ENCODE data around the gene DHRSX. TPM values are rescaled to one million over a fixed set of nuclear protein-coding genes. Genes with fewer than 3 reads are reported as not detected.
A peak's percentile ranks its signal among the peaks of the same experiment; 100 is the strongest.

Gene DHRSX
- total RNA-seq, 1 donor from 2014 or later = 65.4 TPM

- peak overlapping the region; percentile 38 for H3K27ac Mint-ChIP-seq
- peaks cover 4% of the 10 kb centered on the region for H3K9me3 Mint-ChIP-seq (ENCODE audit: low read depth)
- no peak overlapping the region for H3K4me3 Mint-ChIP-seq (ENCODE audit: low read depth)
- H3K27me3 Mint-ChIP-seq = no peaks in the 10 kb centered on the region
- peaks cover 36% of the 10 kb centered on the region for H3K36me3 Mint-ChIP-seq (ENCODE audit: insufficient read depth)
- H3K4me1 Mint-ChIP-seq (ENCODE audit: low read depth) = peaks cover 10% of the 10 kb centered on the region
- no peak for TF ChIP-seq CTCF (IDR thresholded peaks at IDR 0.05; ENCODE audit: unreplicated experiment)
- DNase-seq (ENCODE audit: low spot score, unreplicated experiment) = no peak
Observed at GRCh38 chrX:2410279-2411020, 90.3 kb downstream of the DHRSX start.

GRCh38 chrX:2409796-2410195, 91.0 kb downstream of the DHRSX start:
- Mint-ChIP-seq H3K27ac (no peak overlapping the region), H3K36me3 (ENCODE audit: insufficient read depth) (peaks cover 39% of the 10 kb centered on the region), H3K4me1 (ENCODE audit: low read depth) (peaks cover 11% of the 10 kb centered on the region), H3K27me3 (no peaks in the 10 kb centered on the region), H3K9me3 (ENCODE audit: low read depth) (peaks cover 4% of the 10 kb centered on the region), H3K4me3 (ENCODE audit: low read depth) (no peak overlapping the region)
- DNase-seq (ENCODE audit: low spot score, unreplicated experiment) = no peak
- no peak for TF ChIP-seq CTCF (IDR thresholded peaks at IDR 0.05; ENCODE audit: unreplicated experiment)

- peaks cover 4% of the 10 kb centered on the region for H3K9me3 Mint-ChIP-seq (ENCODE audit: low read depth)
- no peak overlapping the region for H3K4me3 Mint-ChIP-seq (ENCODE audit: low read depth)
- H3K27me3 Mint-ChIP-seq = no peaks in the 10 kb centered on the region
- no peak overlapping the region for H3K27ac Mint-ChIP-seq
- TF ChIP-seq CTCF (IDR thresholded peaks at IDR 0.05; ENCODE audit: unreplicated experiment) = no peak
- H3K36me3 Mint-ChIP-seq (ENCODE audit: insufficient read depth) = peaks cover 40% of the 10 kb centered on the region
- peaks cover 14% of the 10 kb centered on the region for H3K4me1 Mint-ChIP-seq (ENCODE audit: low read depth)
- DNase-seq (ENCODE audit: low spot score, unreplicated experiment) = no peak
Observed at GRCh38 chrX:2408856-2409255, 91.9 kb downstream of the DHRSX start.

GRCh38 chrX:2406891-2407518, 93.8 kb downstream of the DHRSX start:
- DNase-seq (ENCODE audit: low spot score, unreplicated experiment) = no peak
- peak overlapping the region; percentile 24 for H3K27ac Mint-ChIP-seq
- H3K9me3 Mint-ChIP-seq (ENCODE audit: low read depth) = peaks cover 4% of the 10 kb centered on the region
- H3K4me1 Mint-ChIP-seq (ENCODE audit: low read depth) = peaks cover 18% of the 10 kb centered on the region
- no peak for TF ChIP-seq CTCF (IDR thresholded peaks at IDR 0.05; ENCODE audit: unreplicated experiment)
- H3K27me3 Mint-ChIP-seq = no peaks in the 10 kb centered on the region
- H3K4me3 Mint-ChIP-seq (ENCODE audit: low read depth) = no peak overlapping the region
- H3K36me3 Mint-ChIP-seq (ENCODE audit: insufficient read depth) = peaks cover 43% of the 10 kb centered on the region

GRCh38 chrX:2404776-2405175, 96.0 kb downstream of the DHRSX start:
- Mint-ChIP-seq H3K9me3 (ENCODE audit: low read depth) (peaks cover 4% of the 10 kb centered on the region), H3K4me3 (ENCODE audit: low read depth) (no peak overlapping the region), H3K27ac (no peak overlapping the region), H3K27me3 (no peaks in the 10 kb centered on the region), H3K36me3 (ENCODE audit: insufficient read depth) (peaks cover 49% of the 10 kb centered on the region), H3K4me1 (ENCODE audit: low read depth) (peaks cover 21% of the 10 kb centered on the region)
- DNase-seq (ENCODE audit: low spot score, unreplicated experiment) = no peak
- no peak for TF ChIP-seq CTCF (IDR thresholded peaks at IDR 0.05; ENCODE audit: unreplicated experiment)

All from progenitor cell of endocrine pancreas (in vitro differentiated cells).